Colonic mucosa (tissue), 4 donors: ENCODE results near the gene NDUFS6. TPM values are rescaled to one million over a fixed set of nuclear protein-coding genes. Genes with fewer than 3 reads are reported as not detected.
"Not testable (repeated sequence)": the region's sequence is repeated elsewhere in the genome, so short reads cannot be mapped to it uniquely, and the experiment has no call there.

Experiments used
- DNase-seq: peaks from one replicate; pipeline ENCODE4 v3.0.0-alpha.2; 2020
- H3K27ac ChIP-seq: fragments of 200-600 bp; one replicate; pipeline ENCODE4 v1.8.0; 2021
- H3K27me3 ChIP-seq: fragments of 200-600 bp; one replicate; pipeline ENCODE4 v1.8.0; 2021
- H3K36me3 ChIP-seq: fragments of 200-600 bp; one replicate; pipeline ENCODE4 v1.8.0; 2021
- H3K4me1 ChIP-seq: fragments of 200-600 bp; one replicate; pipeline ENCODE4 v1.8.0; 2021; ENCODE audit warnings: mild to moderate bottlenecking
- H3K4me3 ChIP-seq: fragments of 200-600 bp; one replicate; pipeline ENCODE4 v1.8.0; 2021
- H3K9ac ChIP-seq, 2 donors: one replicate each; pipeline ENCODE4 v1.7.0; 2013; ENCODE audit warnings: control low read depth in 2 of 2, low read depth in 2 of 2, low read length in 2 of 2
- H3K9me3 ChIP-seq: fragments of 200-600 bp; one replicate; pipeline ENCODE4 v1.8.0; 2021
- CTCF ChIP-seq: fragments of 200-600 bp; IDR thresholded peaks from one replicate; pipeline ENCODE4 v1.8.0; 2022; ENCODE audit warnings: antibody characterized with exemption, mild to moderate bottlenecking
- intact Hi-C: fragments of 100-400 bp; cut with DNase I; formaldehyde crosslinking; loops from one replicate; pipeline ENCODE4 v1.14.1; 2022
- total RNA-seq, 2 donors: library from RNA; stranded (reverse); fragmentation: NEBNext Ultra II Directional in 1 of 2; extraction: Animal tissue kit (Norgen Biotek cat#: 25700) in 1 of 2; gene quantifications; one replicate each; pipeline ENCODE4 v1.2.1, GENCODE V29; 2021
- donor health status: healthy.
- donor health status: DM: no; HTN: no; CAD: no.
- donor health status: DM: no; HTN: no; CAD: no.

NDUFS6 gene
- total RNA-seq, 2 donors from 2014 or later: 43.2 to 70.7 TPM

GRCh38 chr5:1809416-1810035, 8.3 kb downstream of the NDUFS6 start:
- H3K4me1 ChIP-seq: no peaks in the 10 kb centered on the region
- no peak for DNase-seq
- no peak overlapping the region for H3K27ac ChIP-seq
- intact Hi-C loops: no loop called here
- no peak overlapping the region for H3K4me3 ChIP-seq
- H3K9me3 ChIP-seq: no peaks in the 10 kb centered on the region
- no peak overlapping the region for H3K9ac ChIP-seq
- peaks cover 15% of the 10 kb centered on the region for H3K36me3 ChIP-seq
- no peak for TF ChIP-seq CTCF
- H3K27me3 ChIP-seq: no peaks in the 10 kb centered on the region

- Histone ChIP-seq H3K27ac (no peak overlapping the region), H3K36me3 (peaks cover 15% of the 10 kb centered on the region), H3K9ac (no peak overlapping the region), H3K4me1 (no peaks in the 10 kb centered on the region), H3K9me3 (no peaks in the 10 kb centered on the region), H3K4me3 (no peak overlapping the region), H3K27me3 (no peaks in the 10 kb centered on the region)
- intact Hi-C loops: no loop called here
- TF ChIP-seq CTCF: no peak
- DNase-seq: no peak
Measured at GRCh38 chr5:1810581-1811101, 9.4 kb downstream of the NDUFS6 start.

- Histone ChIP-seq H3K4me1 (no peaks in the 10 kb centered on the region), H3K27ac (no peak overlapping the region), H3K4me3 (no peak overlapping the region), H3K9me3 (no peaks in the 10 kb centered on the region), H3K27me3 (no peaks in the 10 kb centered on the region), H3K9ac (no peak overlapping the region), H3K36me3 (peaks cover 9% of the 10 kb centered on the region)
- intact Hi-C loops: no loop called here
- DNase-seq: no peak
- no peak for TF ChIP-seq CTCF
Measured at GRCh38 chr5:1814183-1815020, 13.2 kb downstream of the NDUFS6 start.

GRCh38 chr5:1815071-1815786, 14.0 kb downstream of the NDUFS6 start:
- Histone ChIP-seq H3K4me3 (no peak overlapping the region), H3K27me3 (no peaks in the 10 kb centered on the region), H3K36me3 (peaks cover 9% of the 10 kb centered on the region), H3K9ac (no peak overlapping the region), H3K9me3 (no peaks in the 10 kb centered on the region), H3K4me1 (no peaks in the 10 kb centered on the region), H3K27ac (no peak overlapping the region)
- TF ChIP-seq CTCF: no peak
- intact Hi-C loops: no loop called here
- no peak for DNase-seq

- Histone ChIP-seq H3K9me3 (no peaks in the 10 kb centered on the region), H3K4me3 (no peak overlapping the region), H3K9ac (no peak overlapping the region), H3K27me3 (no peaks in the 10 kb centered on the region), H3K27ac (no peak overlapping the region), H3K4me1 (no peaks in the 10 kb centered on the region), H3K36me3 (peaks cover 9% of the 10 kb centered on the region)
- intact Hi-C loops: no loop called here
- DNase-seq: no peak
- no peak for TF ChIP-seq CTCF
Measured at GRCh38 chr5:1815881-1816292, 14.7 kb downstream of the NDUFS6 start.

- H3K27me3 ChIP-seq, H3K9ac ChIP-seq, H3K4me3 ChIP-seq, H3K9me3 ChIP-seq, H3K36me3 ChIP-seq, H3K4me1 ChIP-seq, DNase-seq, intact Hi-C loops, H3K27ac ChIP-seq: not testable (repeated sequence)
Measured at GRCh38 chr5:1816495-1817089, 15.4 kb downstream of the NDUFS6 start.
